H1 (cell line): ENCODE measurements around the gene PTTG1IP2. TPM values are rescaled to one million over a fixed set of nuclear protein-coding genes. Genes with fewer than 3 reads are reported as not detected.
"Not testable (repeated sequence)": the region's sequence is repeated elsewhere in the genome, so short reads cannot be mapped to it uniquely, and the experiment has no call there.

Experiments
- CTCF ChIA-PET: fragments of 300-600 bp; sonication (Branson Sonifier 250); formaldehyde crosslinking; loops from one replicate; lab custom pipeline; 2021; ENCODE audit not compliant: partially characterized antibody; lab: Charles Lee
- POLR2A ChIA-PET: fragments of 300-600 bp; sonication (Branson Sonifier 250); formaldehyde crosslinking; loops from one replicate; lab custom pipeline; 2021; ENCODE audit warnings: inconsistent platforms; ENCODE audit not compliant: partially characterized antibody; lab: Charles Lee
- DNase-seq, 2 experiments: peaks; one replicate each; pipeline versions ENCODE4 v3.0.0 to v3.0.0-alpha.2; 2010 to 2022; ENCODE audit warnings: low spot score in 2 of 2, low read depth in 1 of 2, mixed read lengths in 1 of 2
- FAIRE-seq: peaks from 2 replicates; lab custom pipeline; 2011; peaks lifted over from hg19 to GRCh38; lab: Jason Lieb, UNC
- H2AFZ ChIP-seq: 2 replicates; pipeline ENCODE4 v1.8.1; 2012; ENCODE audit warnings: low read length, inconsistent platforms
- H2AK5ac ChIP-seq: 2 replicates; pipeline ENCODE4 v1.6.1; 2013; ENCODE audit warnings: low read depth, low read length
- H2BK120ac ChIP-seq: replicated peaks from 2 replicates; pipeline ENCODE3; 2013; ENCODE audit warnings: low read depth, low read length, inconsistent platforms
- H2BK12ac ChIP-seq: 2 replicates; pipeline ENCODE4 v1.6.1; 2013; ENCODE audit warnings: low read depth, low read length
- H2BK15ac ChIP-seq: 2 replicates; pipeline ENCODE4 v1.6.1; 2013; ENCODE audit warnings: low read length
- H2BK20ac ChIP-seq: 2 replicates; pipeline ENCODE4 v1.6.1; 2013; ENCODE audit warnings: low read length
- H2BK5ac ChIP-seq: 2 replicates; pipeline ENCODE4 v1.6.1; 2013; ENCODE audit warnings: low read depth, low read length
- H3K14ac ChIP-seq: 2 replicates; pipeline ENCODE4 v1.6.1; 2013; ENCODE audit warnings: inconsistent platforms; ENCODE audit not compliant: insufficient read length
- H3K18ac ChIP-seq: 2 replicates; pipeline ENCODE4 v1.6.1; 2013; ENCODE audit warnings: low read length; ENCODE audit errors: extremely low read depth
- H3K23ac ChIP-seq: 2 replicates; pipeline ENCODE4 v1.6.1; 2013; ENCODE audit warnings: inconsistent platforms; ENCODE audit not compliant: insufficient read length
- H3K23me2 ChIP-seq: 2 replicates; pipeline ENCODE4 v1.6.1; 2013; ENCODE audit warnings: low read depth, low read length
- H3K27ac ChIP-seq: 2 replicates; pipeline ENCODE4 v1.6.1; 2011; ENCODE audit warnings: low read depth, low read length, inconsistent platforms
- H3K27me3 ChIP-seq, 4 experiments: replicated peaks in 1 of 4; 1 replicate in 1 of 4; 2 replicates in 3 of 4; pipeline versions ENCODE4 v1.6.1 to v1.8.1; 2011 to 2013; ENCODE audit warnings: low read length in 3 of 4, mild to moderate bottlenecking in 3 of 4, inconsistent platforms in 2 of 4, mixed read lengths in 2 of 4, moderate library complexity in 1 of 4; ENCODE audit not compliant: control insufficient read depth in 3 of 4, insufficient read depth in 3 of 4; ENCODE audit errors: extremely low read depth in 1 of 4
- H3K36me3 ChIP-seq, 4 experiments: 2 replicates each; pipeline versions ENCODE4 v1.6.1 to v1.8.1; 2011 to 2013; ENCODE audit warnings: mild to moderate bottlenecking in 4 of 4, low read length in 3 of 4, moderate library complexity in 2 of 4, control low read depth in 1 of 4, inconsistent platforms in 1 of 4; ENCODE audit not compliant: insufficient read depth in 4 of 4, control insufficient read depth in 2 of 4
- H3K4ac ChIP-seq: replicated peaks from 2 replicates; pipeline ENCODE3; 2013; ENCODE audit warnings: low read length, low read depth, mixed read lengths, inconsistent platforms; ENCODE audit not compliant: insufficient read length
- H3K4me1 ChIP-seq, 4 experiments: replicated peaks in 1 of 4; 1 replicate in 1 of 4; 2 replicates in 3 of 4; pipeline versions ENCODE4 v1.6.1 to v1.8.1; 2011 to 2013; ENCODE audit warnings: low read length in 3 of 4, inconsistent platforms in 2 of 4, mixed read lengths in 1 of 4; ENCODE audit not compliant: insufficient read depth in 4 of 4, control insufficient read depth in 3 of 4
- H3K4me2 ChIP-seq, 2 experiments: 2 replicates each; pipeline versions ENCODE4 v1.6.1 to v1.8.1; 2011 to 2013; ENCODE audit warnings: low read depth in 2 of 2, low read length in 2 of 2, control low read depth in 1 of 2, inconsistent platforms in 1 of 2, mild to moderate bottlenecking in 1 of 2; ENCODE audit not compliant: insufficient read depth in 1 of 2
- H3K4me3 ChIP-seq, 4 experiments: fragments of 200-600, 300-600 bp in 1 of 4; sonication (generic), shearing (Covaris generic), sonication (Bioruptor Twin) in 1 of 4; 2 replicates each; pipeline versions ENCODE4 v1.5.1 to v1.8.1; 2011 to 2016; ENCODE audit warnings: low read length in 4 of 4, low read depth in 3 of 4, control low read depth in 2 of 4, inconsistent platforms in 2 of 4, mild to moderate bottlenecking in 2 of 4, mixed read lengths in 1 of 4, moderate library complexity in 1 of 4; ENCODE audit not compliant: insufficient read depth in 2 of 4; ENCODE audit errors: extremely low read depth in 1 of 4
- H3K56ac ChIP-seq: replicated peaks from 2 replicates; pipeline ENCODE3; 2013; ENCODE audit warnings: low read depth, mild to moderate bottlenecking, mixed read lengths, low read length, inconsistent platforms; ENCODE audit not compliant: insufficient read length
- H3K79me1 ChIP-seq: 2 replicates; pipeline ENCODE4 v1.6.1; 2013; ENCODE audit warnings: low read depth, low read length, control low read depth
- H3K79me2 ChIP-seq, 2 experiments: 2 replicates each; pipeline versions ENCODE4 v1.6.1 to v1.8.1; 2012 to 2013; ENCODE audit warnings: low read length in 2 of 2, mild to moderate bottlenecking in 2 of 2, inconsistent platforms in 1 of 2; ENCODE audit not compliant: insufficient read depth in 2 of 2, control insufficient read depth in 1 of 2
- H3K9ac ChIP-seq, 4 experiments: replicated peaks in 1 of 4; 1 replicate in 1 of 4; 2 replicates in 3 of 4; pipeline versions ENCODE4 v1.6.1 to v1.8.1; 2011 to 2013; ENCODE audit warnings: low read depth in 3 of 4, low read length in 3 of 4, control low read depth in 2 of 4, mild to moderate bottlenecking in 2 of 4, moderate library complexity in 2 of 4, inconsistent platforms in 1 of 4; ENCODE audit errors: extremely low read depth in 1 of 4
- H3K9me3 ChIP-seq, 2 experiments: 2 replicates each; pipeline versions ENCODE4 v1.6.1 to v1.8.1; 2012 to 2013; ENCODE audit warnings: mild to moderate bottlenecking in 2 of 2, moderate library complexity in 2 of 2, control low read depth in 1 of 2, inconsistent platforms in 1 of 2, low read depth in 1 of 2, low read length in 1 of 2, mixed read lengths in 1 of 2; ENCODE audit not compliant: insufficient read depth in 2 of 2
- H4K20me1 ChIP-seq, 2 experiments: replicated peaks in 1 of 2; 2 replicates each; pipeline versions ENCODE3 to v1.8.1; 2011 to 2013; ENCODE audit warnings: inconsistent platforms in 2 of 2, low read length in 2 of 2, mild to moderate bottlenecking in 1 of 2; ENCODE audit not compliant: insufficient read depth in 2 of 2, control insufficient read depth in 1 of 2
- H4K5ac ChIP-seq: 2 replicates; pipeline ENCODE4 v1.6.1; 2013; ENCODE audit warnings: low read length, low read depth, mixed read lengths, inconsistent platforms; ENCODE audit not compliant: insufficient read length
- H4K8ac ChIP-seq: 2 replicates; pipeline ENCODE4 v1.8.0; 2013; ENCODE audit warnings: mild to moderate bottlenecking, moderate library complexity, low read length, inconsistent platforms; ENCODE audit not compliant: insufficient read depth; ENCODE audit errors: extremely low read depth
- H4K91ac ChIP-seq: replicated peaks from 2 replicates; pipeline ENCODE3; 2013; ENCODE audit warnings: low read length, mixed read lengths, inconsistent platforms; ENCODE audit not compliant: insufficient read length
- MAFK ChIP-seq: IDR thresholded peaks from 2 replicates; pipeline ENCODE4 v1.6.1; 2012; ENCODE audit warnings: low read depth, mild to moderate bottlenecking, improper control_type of control experiment, low read length
- WGBS, 2 experiments: shearing (Covaris generic) in 1 of 2; methylation state at CpG; one replicate each; pipeline versions ENCODE4 v1.1.6 to v1.1.7; 2013 to 2015; ENCODE audit warnings: low lambda C conversion rate in 2 of 2, mixed read lengths in 2 of 2, inconsistent platforms in 1 of 2, low coverage in 1 of 2, missing lambda C conversion rate in 1 of 2; ENCODE audit not compliant: insufficient replicate concordance in 2 of 2, insufficient coverage in 1 of 2, insufficient read length in 1 of 2; ENCODE audit errors: extremely low coverage in 1 of 2, missing lambda C conversion rate in 1 of 2; 5-methylcytosine and 5-hydroxymethylcytosine counted together
- polyA plus RNA-seq, 7 experiments: library from polyadenylated mRNA; depleted of rRNA in 3 of 7; stranded (reverse) in 5 of 7; unstranded in 2 of 7; fragments of >200 nt in 5 of 7; fragments of 200-250 nt in 2 of 7; gene quantifications; 1 replicate in 5 of 7; 2 replicates in 1 of 7; 4 replicates in 1 of 7; pipeline versions ENCODE4 v1.2.1 to v1.2.3, GENCODE V29; 2011 to 2013; ENCODE audit warnings: missing spikeins in 2 of 7, mixed read lengths in 2 of 7
- total RNA-seq: library from RNA; stranded (reverse); fragmentation: NEBNext Ultra II Directional; extraction: Animal tissue kit (Norgen Biotek cat#: 25700); gene quantifications from 2 replicates; pipeline ENCODE4 v1.2.1, GENCODE V29; 2021

The PTTG1IP2 gene
- total and polyA plus RNA-seq, 2 of the 8 experiments (the other 6 are each of a cell fraction or from before 2014, with no cell fraction given), result not detected

- no peak overlapping the region for H3K18ac ChIP-seq
- no peaks in the 10 kb centered on the region for H3K4me1 ChIP-seq
- H3K4me2 ChIP-seq, result no peak overlapping the region
- ChIA-PET POLR2A (no interaction called here), CTCF (interaction anchor here (0.5 to 1.7 kb wide), 6 partner anchors 9 to 690 kb away, joined by 3 to 6 read pairs (median 3); no protein-coding TSS in a partner anchor)
- DNase-seq (no peak), FAIRE-seq (no peak)
- no peak overlapping the region for H2AK5ac ChIP-seq
- H2BK5ac ChIP-seq, result no peak overlapping the region
- no peaks in the 10 kb centered on the region for H3K79me2 ChIP-seq
- no peaks in the 10 kb centered on the region for H3K36me3 ChIP-seq
- H3K27me3 ChIP-seq, result no peaks in the 10 kb centered on the region
- H3K14ac ChIP-seq, result no peak overlapping the region
- H3K4ac ChIP-seq, result no peak overlapping the region
- H3K9ac ChIP-seq, result no peak overlapping the region
- H4K5ac ChIP-seq, result no peak overlapping the region
- H3K4me3 ChIP-seq, result no peak overlapping the region
- H4K20me1 ChIP-seq, result no peaks in the 10 kb centered on the region
- H4K91ac ChIP-seq, result no peak overlapping the region
- no peak overlapping the region for H2BK12ac ChIP-seq
- H2BK20ac ChIP-seq, result no peak overlapping the region
- no peaks in the 10 kb centered on the region for H3K79me1 ChIP-seq
- no peak overlapping the region for H2BK120ac ChIP-seq
- no peak overlapping the region for H2BK15ac ChIP-seq
- no peak overlapping the region for H3K56ac ChIP-seq
- H4K8ac ChIP-seq, result no peak overlapping the region
- H3K23ac ChIP-seq, result no peak overlapping the region
- H2AFZ ChIP-seq, result no peak overlapping the region
- no peaks in the 10 kb centered on the region for H3K23me2 ChIP-seq
- no peak for TF ChIP-seq MAFK
- H3K27ac ChIP-seq, result no peak overlapping the region
- H3K9me3 ChIP-seq, result peaks cover 8 to 9% of the 10 kb centered on the region in 2 experiments
Measured at GRCh38 chr7:90461219-90461618, 8.2 kb upstream of the PTTG1IP2 start.

GRCh38 chr7:90463151-90463628, 6.2 kb upstream of the PTTG1IP2 start:
- not testable (repeated sequence) for H2BK120ac ChIP-seq

More at GRCh38 chr7:90463151-90463628, 6.2 kb upstream of the PTTG1IP2 start:
- H3K9ac ChIP-seq, H2BK15ac ChIP-seq, H2BK5ac ChIP-seq, H3K18ac ChIP-seq, DNase-seq, H3K4me2 ChIP-seq, H3K56ac ChIP-seq, H2AK5ac ChIP-seq, H4K20me1 ChIP-seq, H4K91ac ChIP-seq, H4K8ac ChIP-seq, H2BK12ac ChIP-seq, H3K27me3 ChIP-seq, H3K4me3 ChIP-seq, H3K79me1 ChIP-seq, H3K36me3 ChIP-seq, H3K9me3 ChIP-seq, H3K4ac ChIP-seq, H2BK20ac ChIP-seq, H2AFZ ChIP-seq, H3K27ac ChIP-seq, H3K23me2 ChIP-seq, H3K23ac ChIP-seq, FAIRE-seq, CTCF ChIA-PET, POLR2A ChIA-PET, H4K5ac ChIP-seq, H3K4me1 ChIP-seq, H3K79me2 ChIP-seq, H3K14ac ChIP-seq: not testable (repeated sequence)
- 89% methylated on average over 4 of the region's 4 CpGs; no CpG with 5 or more reads in 1 of the 2 experiments for WGBS, 2 experiments
